GM23338 (cell line): ENCODE data around the gene RTN4RL1. TPM values are rescaled to one million over a fixed set of nuclear protein-coding genes. Genes with fewer than 3 reads are reported as not detected.
A peak's percentile ranks its signal among the peaks of the same experiment; 100 is the strongest.

Experiments used
- ATAC-seq: fragments of 200-7000 bp; cut with Tn5 transposase; 3 replicates; pipeline ENCODE4 v1.9.1; 2020
- DNase-seq: peaks from one replicate; pipeline ENCODE4 v3.0.0-alpha.2; 2015; ENCODE audit warnings: low spot score
- H2AFZ ChIP-seq: fragments of 200-600 bp; sonication (generic); 2 replicates; pipeline ENCODE4 v1.8.0; 2016; ENCODE audit warnings: antibody characterized with exemption, mild to moderate bottlenecking, moderate library complexity
- H3F3A ChIP-seq: fragments of 200-600 bp; sonication (generic); replicated peaks from 2 replicates; pipeline ENCODE4 v1.8.0; 2017; ENCODE audit warnings: antibody characterized with exemption, mixed run types, low read depth
- H3K27ac ChIP-seq: fragments of 200-600 bp; sonication (generic); 2 replicates; pipeline ENCODE4 v1.6.1; 2016; ENCODE audit warnings: low read depth
- H3K27me3 ChIP-seq: fragments of 200-600 bp; sonication (generic); 2 replicates; pipeline ENCODE4 v1.8.0; 2016; ENCODE audit warnings: mild to moderate bottlenecking, mixed run types, moderate library complexity; ENCODE audit not compliant: insufficient read depth
- H3K36me3 ChIP-seq: fragments of 200-600 bp; sonication (generic); 2 replicates; pipeline ENCODE4 v1.8.0; 2016; ENCODE audit warnings: mild to moderate bottlenecking; ENCODE audit not compliant: insufficient read depth
- H3K4me1 ChIP-seq: fragments of 200-600 bp; sonication (generic); 2 replicates; pipeline ENCODE4 v1.8.0; 2016; ENCODE audit warnings: mild to moderate bottlenecking, moderate library complexity; ENCODE audit not compliant: insufficient read depth
- H3K4me2 ChIP-seq: fragments of 200-600 bp; sonication (generic); 2 replicates; pipeline ENCODE4 v1.7.1; 2017; ENCODE audit warnings: mixed run types
- H3K4me3 ChIP-seq: fragments of 200-600 bp; sonication (generic); 2 replicates; pipeline ENCODE4 v1.6.1; 2016; ENCODE audit warnings: mixed run types
- H3K79me2 ChIP-seq: fragments of 200-600 bp; sonication (generic); replicated peaks from 2 replicates; pipeline ENCODE4 v1.8.0; 2017; ENCODE audit warnings: mild to moderate bottlenecking; ENCODE audit not compliant: insufficient read depth
- H3K9me2 ChIP-seq: fragments of 200-600 bp; sonication (generic); 2 replicates; pipeline ENCODE4 v1.8.0; 2017; ENCODE audit not compliant: insufficient read depth
- H4K20me1 ChIP-seq: fragments of 200-600 bp; sonication (generic); replicated peaks from 2 replicates; pipeline ENCODE4 v1.8.0; 2017; ENCODE audit warnings: mild to moderate bottlenecking; ENCODE audit not compliant: insufficient read depth
- H3K27ac Mint-ChIP-seq: 2 replicates; pipeline ENCODE4 v1.8.0; 2020; ENCODE audit warnings: inconsistent platforms, mild to moderate bottlenecking, moderate library complexity, mixed read lengths
- H3K27me3 Mint-ChIP-seq: 3 replicates; pipeline ENCODE4 v1.8.0; 2022; ENCODE audit warnings: low read depth, mild to moderate bottlenecking, moderate library complexity, mixed read lengths, inconsistent platforms; ENCODE audit not compliant: insufficient read depth, poor library complexity
- H3K36me3 Mint-ChIP-seq: 3 replicates; pipeline ENCODE4 v1.8.0; 2021; ENCODE audit warnings: low read depth, mild to moderate bottlenecking, inconsistent platforms, moderate library complexity, mixed read lengths
- H3K4me1 Mint-ChIP-seq: 3 replicates; pipeline ENCODE4 v1.8.0; 2020; ENCODE audit warnings: mild to moderate bottlenecking, inconsistent platforms, mixed read lengths
- H3K4me3 Mint-ChIP-seq: 3 replicates; pipeline ENCODE4 v1.8.0; 2021; ENCODE audit warnings: moderate library complexity, mild to moderate bottlenecking, inconsistent platforms, mixed read lengths
- H3K9me3 Mint-ChIP-seq: 3 replicates; pipeline ENCODE4 v1.8.0; 2020; ENCODE audit warnings: moderate library complexity, mild to moderate bottlenecking, inconsistent platforms, mixed read lengths
- ETS1 ChIP-seq: IDR thresholded peaks from 2 replicates; pipeline ENCODE4 v1.6.1; 2016; ENCODE audit warnings: antibody characterized with exemption
- EZH2 ChIP-seq: fragments of 200-600 bp; sonication (generic); IDR thresholded peaks from one replicate; pipeline ENCODE4 v1.8.0; 2017; ENCODE audit warnings: antibody characterized with exemption, mild to moderate bottlenecking, low read depth; ENCODE audit not compliant: unreplicated experiment
- EZH2phosphoT487 ChIP-seq: fragments of 200-600 bp; sonication (generic); IDR thresholded peaks from one replicate; pipeline ENCODE4 v1.8.1; 2018; ENCODE audit warnings: antibody characterized with exemption; ENCODE audit not compliant: unreplicated experiment
- JUNB ChIP-seq: IDR thresholded peaks from one replicate; pipeline ENCODE4 v1.6.1; 2016; ENCODE audit warnings: antibody characterized with exemption; ENCODE audit not compliant: unreplicated experiment
- NANOG ChIP-seq: IDR thresholded peaks from 2 replicates; pipeline ENCODE4 v1.6.1; 2016; ENCODE audit warnings: antibody characterized with exemption, borderline replicate concordance
- POLR2AphosphoS5 ChIP-seq: IDR thresholded peaks from 2 replicates; pipeline ENCODE4 v1.6.1; 2016; ENCODE audit warnings: antibody characterized with exemption, low read depth
- REST ChIP-seq: IDR thresholded peaks from one replicate; pipeline ENCODE4 v1.6.1; 2018; ENCODE audit warnings: antibody characterized with exemption; ENCODE audit not compliant: unreplicated experiment
- STAT1 ChIP-seq: IDR thresholded peaks from one replicate; pipeline ENCODE4 v1.6.1; 2016; ENCODE audit warnings: antibody characterized with exemption; ENCODE audit not compliant: unreplicated experiment
- ZNF114 ChIP-seq: fragments of 250-450 bp; sonication (Bioruptor Pico); IDR thresholded peaks from 2 replicates; pipeline ENCODE4 v1.5.0; 2020; ENCODE audit warnings: mild to moderate bottlenecking, moderate library complexity
- ZNF462 ChIP-seq: fragments of 250-450 bp; sonication (Bioruptor Pico); IDR thresholded peaks from 2 replicates; pipeline ENCODE4 v1.5.0; 2020; ENCODE audit warnings: mild to moderate bottlenecking, moderate library complexity
- polyA plus RNA-seq: library from polyadenylated mRNA; unstranded; fragments of >200 nt; fragmentation: Nextera tagmentation; extraction: Ambion mirVana; gene quantifications from 2 replicates; pipeline ENCODE4 v1.2.1, GENCODE V29; 2016
- total RNA-seq: library from RNA; depleted of rRNA; stranded (reverse); fragments of >200 nt; shearing (Covaris generic); gene quantifications from 2 replicates; pipeline ENCODE4 v1.2.3, GENCODE V29; 2014

RTN4RL1 gene
- total and polyA plus RNA-seq, 2 experiments from 2014 or later: 0.17 TPM; not detected in 1

- H3K36me3 Mint-ChIP-seq: peaks cover 15% of the 10 kb centered on the region
- H3K9me3 Mint-ChIP-seq: no peaks in the 10 kb centered on the region
- peak overlapping the region; percentile 77; the same call in 1 of the 2 replicates for H3K27ac Mint-ChIP-seq
- peak overlapping the region; percentile 70 for H3K4me2 ChIP-seq
- peak; percentile 65; the same call in 1 of the 2 replicates for TF ChIP-seq ETS1
- no peak for TF ChIP-seq EZH2phosphoT487
- DNase-seq (peak; percentile 45), ATAC-seq (no peak; the same call in 2 of the 3 replicates)
- peaks cover 33% of the 10 kb centered on the region for H3K27me3 ChIP-seq
- peaks cover 29% of the 10 kb centered on the region for H3K4me1 ChIP-seq
- H3K36me3 ChIP-seq: no peaks in the 10 kb centered on the region
- peak overlapping the region; percentile 48; the same call in 2 of the 3 replicates for H3K4me3 Mint-ChIP-seq
- no peaks in the 10 kb centered on the region for H3K79me2 ChIP-seq
- H3K4me1 Mint-ChIP-seq: peaks cover 52% of the 10 kb centered on the region
- H2AFZ ChIP-seq: no peak overlapping the region
- no peak overlapping the region for H3K27ac ChIP-seq
- peak overlapping the region; percentile 28; the same call in 1 of the 2 replicates for H3K4me3 ChIP-seq
- H3K27me3 Mint-ChIP-seq: peaks cover 54% of the 10 kb centered on the region
- H3K9me2 ChIP-seq: no peaks in the 10 kb centered on the region
- 0 out of 2 replicates have a peak, but pooled peaks cover 10% of the 10 kb centered on the region for H3F3A ChIP-seq
- H4K20me1 ChIP-seq: no peaks in the 10 kb centered on the region; the same call in none of the 2 replicates
Observed at GRCh38 chr17:2062571-2063183, 37.5 kb upstream of the RTN4RL1 start.

GRCh38 chr17:2061441-2061958 lies 36.4 kb upstream of the RTN4RL1 start:
- no peak overlapping the region for H3K4me3 ChIP-seq
- H3K36me3 Mint-ChIP-seq: peaks cover 15% of the 10 kb centered on the region
- H3K4me2 ChIP-seq: no peak overlapping the region
- peaks cover 29% of the 10 kb centered on the region for H3K4me1 ChIP-seq
- H4K20me1 ChIP-seq: no peaks in the 10 kb centered on the region; the same call in none of the 2 replicates
- H3K9me3 Mint-ChIP-seq: no peaks in the 10 kb centered on the region
- H3K27ac ChIP-seq: no peak overlapping the region
- H3K4me1 Mint-ChIP-seq: peaks cover 45% of the 10 kb centered on the region
- no peak for DNase-seq
- no peaks in the 10 kb centered on the region for H3K36me3 ChIP-seq
- H3F3A ChIP-seq: 0 out of 2 replicates have a peak, but pooled peaks cover 10% of the 10 kb centered on the region
- peaks cover 45% of the 10 kb centered on the region for H3K27me3 ChIP-seq
- H3K27ac Mint-ChIP-seq: no peak overlapping the region
- H2AFZ ChIP-seq: no peak overlapping the region
- no peaks in the 10 kb centered on the region for H3K9me2 ChIP-seq
- peaks cover 58% of the 10 kb centered on the region for H3K27me3 Mint-ChIP-seq
- no peak overlapping the region for H3K4me3 Mint-ChIP-seq
- ATAC-seq: no peak
- no peaks in the 10 kb centered on the region for H3K79me2 ChIP-seq
- TF ChIP-seq NANOG: no peak
- no peak for TF ChIP-seq REST
- no peak for TF ChIP-seq ZNF114
- no peak for TF ChIP-seq EZH2phosphoT487
- TF ChIP-seq EZH2: no peak
- no peak for TF ChIP-seq ZNF462 (CRISPR knock-in tag)
- TF ChIP-seq JUNB: no peak
- no peak for TF ChIP-seq POLR2AphosphoS5
- TF ChIP-seq STAT1: no peak
